MM.1S (cell line): ENCODE data around the gene MUSK.

Experiments
- DNase-seq: peaks from one replicate; pipeline ENCODE4 v3.0.0-alpha.2; 2015
- H2AFZ ChIP-seq: fragments of 300-600 bp; sonication (generic); 2 replicates; pipeline ENCODE4 v1.6.0; 2016; ENCODE audit warnings: antibody characterized with exemption, low read length
- H3F3A ChIP-seq: fragments of 300-600 bp; sonication (generic); 2 replicates; pipeline ENCODE4 v1.6.1; 2016; ENCODE audit warnings: mild to moderate bottlenecking, antibody characterized with exemption, low read length, moderate library complexity, mixed read lengths; ENCODE audit not compliant: insufficient read depth
- H3K27ac ChIP-seq: fragments of 300-600 bp; sonication (generic); 2 replicates; pipeline ENCODE4 v1.5.1; 2016; ENCODE audit warnings: mild to moderate bottlenecking, low read length
- H3K27me3 ChIP-seq: fragments of 300-600 bp; sonication (generic); replicated peaks from 2 replicates; pipeline ENCODE4 v1.6.0; 2016; ENCODE audit warnings: low read length; ENCODE audit not compliant: insufficient read depth
- H3K36me3 ChIP-seq: fragments of 300-600 bp; sonication (generic); replicated peaks from 2 replicates; pipeline ENCODE4 v1.6.1; 2016; ENCODE audit warnings: mild to moderate bottlenecking, low read length, mixed read lengths; ENCODE audit not compliant: insufficient read depth
- H3K4me1 ChIP-seq: fragments of 300-600 bp; sonication (generic); 2 replicates; pipeline ENCODE4 v1.6.1; 2016; ENCODE audit warnings: low read length, mixed read lengths
- H3K4me2 ChIP-seq: fragments of 300-600 bp; sonication (generic); 2 replicates; pipeline ENCODE4 v1.6.0; 2016; ENCODE audit warnings: low read depth, low read length
- H3K4me3 ChIP-seq: fragments of 300-600 bp; sonication (generic); 2 replicates; pipeline ENCODE4 v1.5.1; 2016; ENCODE audit warnings: low read length, mixed read lengths
- H3K79me2 ChIP-seq: fragments of 300-600 bp; sonication (generic); 2 replicates; pipeline ENCODE4 v1.6.1; 2016; ENCODE audit warnings: mixed run types, low read length, mixed read lengths
- H3K9ac ChIP-seq: fragments of 300-600 bp; sonication (generic); 2 replicates; pipeline ENCODE4 v1.6.1; 2016; ENCODE audit warnings: low read length, mixed read lengths
- H3K9me2 ChIP-seq: fragments of 300-600 bp; sonication (generic); replicated peaks from 2 replicates; pipeline ENCODE4 v1.6.1; 2016; ENCODE audit warnings: mild to moderate bottlenecking, low read length, mixed read lengths; ENCODE audit not compliant: insufficient read depth
- H3K9me3 ChIP-seq: fragments of 300-600 bp; sonication (generic); replicated peaks from 2 replicates; pipeline ENCODE4 v1.6.1; 2016; ENCODE audit warnings: mild to moderate bottlenecking, low read length, mixed read lengths; ENCODE audit not compliant: insufficient read depth
- H4K20me1 ChIP-seq: fragments of 300-600 bp; sonication (generic); 2 replicates; pipeline ENCODE4 v1.6.1; 2016; ENCODE audit warnings: mild to moderate bottlenecking, low read length, moderate library complexity, mixed read lengths; ENCODE audit not compliant: insufficient read depth
- EZH2 ChIP-seq: fragments of 300-600 bp; sonication (generic); optimal IDR thresholded peaks from 2 replicates; pipeline ENCODE3; 2017; ENCODE audit warnings: low read depth, mild to moderate bottlenecking, antibody characterized with exemption, low read length, mixed read lengths
- EZH2phosphoT487 ChIP-seq: fragments of 300-600 bp; sonication (generic); IDR thresholded peaks from 2 replicates; pipeline ENCODE4 v1.6.1; 2018; ENCODE audit warnings: antibody characterized with exemption, low read length
- TF ChIP-seq, protein P1 (sequence below): fragments of 300-600 bp; sonication (generic); IDR thresholded peaks from 2 replicates; pipeline ENCODE4 v1.5.1; 2016; ENCODE audit warnings: antibody characterized with exemption, low read length, mixed read lengths

Gene MUSK

DNA sequence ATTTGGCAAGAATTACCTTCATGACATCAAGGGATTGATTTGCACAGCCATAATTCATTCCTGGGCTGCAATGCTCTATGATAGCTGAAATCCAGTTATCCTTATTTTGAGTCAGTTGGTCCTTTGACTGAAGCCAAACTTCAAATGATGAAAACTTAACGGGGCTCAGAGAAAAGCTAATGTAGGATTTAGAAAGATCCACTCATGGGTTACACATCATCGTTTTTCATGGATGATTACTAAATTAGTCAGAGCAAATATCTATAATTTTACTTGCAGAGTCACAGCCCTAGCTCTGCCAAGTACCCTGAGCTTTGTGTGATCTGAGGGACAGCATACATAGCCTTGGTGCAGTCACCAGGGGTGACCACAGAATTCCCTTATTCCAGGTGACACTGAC is 27.3 kb upstream of the MUSK start:
- no peaks in the 10 kb centered on the region for H3K4me1 ChIP-seq
- no peaks in the 10 kb centered on the region for H3K79me2 ChIP-seq
- no peak overlapping the region for H2AFZ ChIP-seq
- H3K9me2 ChIP-seq = no peaks in the 10 kb centered on the region
- no peak overlapping the region for H3K4me2 ChIP-seq
- H3K27ac ChIP-seq = no peak overlapping the region
- no peaks in the 10 kb centered on the region for H3F3A ChIP-seq
- no peak for DNase-seq
- TF ChIP-seq EZH2phosphoT487 (no peak), EZH2 (no peak)
- TF ChIP-seq, protein P1, sequence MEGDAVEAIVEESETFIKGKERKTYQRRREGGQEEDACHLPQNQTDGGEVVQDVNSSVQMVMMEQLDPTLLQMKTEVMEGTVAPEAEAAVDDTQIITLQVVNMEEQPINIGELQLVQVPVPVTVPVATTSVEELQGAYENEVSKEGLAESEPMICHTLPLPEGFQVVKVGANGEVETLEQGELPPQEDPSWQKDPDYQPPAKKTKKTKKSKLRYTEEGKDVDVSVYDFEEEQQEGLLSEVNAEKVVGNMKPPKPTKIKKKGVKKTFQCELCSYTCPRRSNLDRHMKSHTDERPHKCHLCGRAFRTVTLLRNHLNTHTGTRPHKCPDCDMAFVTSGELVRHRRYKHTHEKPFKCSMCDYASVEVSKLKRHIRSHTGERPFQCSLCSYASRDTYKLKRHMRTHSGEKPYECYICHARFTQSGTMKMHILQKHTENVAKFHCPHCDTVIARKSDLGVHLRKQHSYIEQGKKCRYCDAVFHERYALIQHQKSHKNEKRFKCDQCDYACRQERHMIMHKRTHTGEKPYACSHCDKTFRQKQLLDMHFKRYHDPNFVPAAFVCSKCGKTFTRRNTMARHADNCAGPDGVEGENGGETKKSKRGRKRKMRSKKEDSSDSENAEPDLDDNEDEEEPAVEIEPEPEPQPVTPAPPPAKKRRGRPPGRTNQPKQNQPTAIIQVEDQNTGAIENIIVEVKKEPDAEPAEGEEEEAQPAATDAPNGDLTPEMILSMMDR = no peak
- H4K20me1 ChIP-seq = no peaks in the 10 kb centered on the region
- H3K36me3 ChIP-seq = no peaks in the 10 kb centered on the region
- H3K9me3 ChIP-seq = no peaks in the 10 kb centered on the region
- no peak overlapping the region for H3K9ac ChIP-seq
- H3K4me3 ChIP-seq = no peak overlapping the region
- no peaks in the 10 kb centered on the region for H3K27me3 ChIP-seq

DNA sequence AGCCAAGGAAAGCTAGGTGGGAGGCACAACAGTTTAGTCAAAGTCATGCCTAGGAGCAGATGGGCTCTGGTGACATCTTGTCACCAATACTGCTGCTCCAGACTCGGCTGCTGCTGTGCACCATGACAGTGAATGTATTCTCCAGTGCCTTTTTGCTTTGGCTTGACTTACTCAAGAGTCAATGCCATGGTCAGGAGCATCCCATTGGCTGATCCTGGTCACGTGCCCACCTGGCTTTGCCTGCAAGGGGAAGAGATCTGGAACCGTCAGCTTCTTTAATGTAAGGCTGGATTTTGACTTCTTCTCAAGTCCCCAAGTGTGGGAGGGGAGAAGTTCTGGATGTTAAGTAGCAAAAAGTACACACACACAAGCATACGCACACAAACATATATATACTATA is 19.9 kb upstream of the MUSK start:
- TF ChIP-seq EZH2phosphoT487 = no peak
- TF ChIP-seq EZH2 = no peak
- TF ChIP-seq, protein P1 = no peak
- Histone ChIP-seq H3K9ac (no peak overlapping the region), H3K4me3 (no peak overlapping the region), H3K9me2 (no peaks in the 10 kb centered on the region), H2AFZ (no peak overlapping the region), H3K4me1 (no peaks in the 10 kb centered on the region), H3F3A (no peaks in the 10 kb centered on the region), H4K20me1 (no peaks in the 10 kb centered on the region), H3K27ac (no peak overlapping the region), H3K9me3 (no peaks in the 10 kb centered on the region), H3K79me2 (no peaks in the 10 kb centered on the region), H3K4me2 (no peak overlapping the region), H3K27me3 (no peaks in the 10 kb centered on the region), H3K36me3 (no peaks in the 10 kb centered on the region)
- no peak for DNase-seq

- Histone ChIP-seq H3K4me2 (no peak overlapping the region), H3K9me3 (no peaks in the 10 kb centered on the region), H2AFZ (no peak overlapping the region), H3K27ac (no peak overlapping the region), H3K9me2 (no peaks in the 10 kb centered on the region), H3K4me1 (no peaks in the 10 kb centered on the region), H3K4me3 (no peak overlapping the region), H3F3A (no peaks in the 10 kb centered on the region), H3K27me3 (no peaks in the 10 kb centered on the region), H3K79me2 (no peaks in the 10 kb centered on the region), H3K9ac (no peak overlapping the region), H4K20me1 (no peaks in the 10 kb centered on the region), H3K36me3 (no peaks in the 10 kb centered on the region)
- no peak for DNase-seq
- TF ChIP-seq EZH2 (no peak), EZH2phosphoT487 (no peak)
- TF ChIP-seq, protein P1 = no peak
These were observed 18.3 kb upstream of the MUSK start for GRCh38 chr9:110650261-110650660.

GRCh38 chr9:110650991-110651411 is 17.6 kb upstream of the MUSK start:
- no peak overlapping the region for H3K27ac ChIP-seq

More at GRCh38 chr9:110650991-110651411, 17.6 kb upstream of the MUSK start:
- Histone ChIP-seq H3K9ac (no peak overlapping the region), H3K4me1 (no peaks in the 10 kb centered on the region), H4K20me1 (no peaks in the 10 kb centered on the region), H3K36me3 (no peaks in the 10 kb centered on the region), H3K79me2 (no peaks in the 10 kb centered on the region), H3K4me3 (no peak overlapping the region), H2AFZ (no peak overlapping the region), H3K4me2 (no peak overlapping the region), H3K9me3 (no peaks in the 10 kb centered on the region), H3F3A (no peaks in the 10 kb centered on the region), H3K27me3 (no peaks in the 10 kb centered on the region), H3K9me2 (no peaks in the 10 kb centered on the region)
- TF ChIP-seq EZH2phosphoT487 (no peak), EZH2 (no peak)
- TF ChIP-seq, protein P1 = no peak
- DNase-seq = no peak
